NCI-H1105 treated with DMSO at 0.1 percent for 48 hours (cell line): Measurements from ENCODE around the gene TSPAN9.
A peak's percentile ranks its signal among the peaks of the same experiment; 100 is the strongest.

ENCODE experiments used
- DNase-seq: peaks from one replicate; lab custom pipeline; 2025; lab: John Stamatoyannopoulos, UW

The TSPAN9 gene

DNA sequence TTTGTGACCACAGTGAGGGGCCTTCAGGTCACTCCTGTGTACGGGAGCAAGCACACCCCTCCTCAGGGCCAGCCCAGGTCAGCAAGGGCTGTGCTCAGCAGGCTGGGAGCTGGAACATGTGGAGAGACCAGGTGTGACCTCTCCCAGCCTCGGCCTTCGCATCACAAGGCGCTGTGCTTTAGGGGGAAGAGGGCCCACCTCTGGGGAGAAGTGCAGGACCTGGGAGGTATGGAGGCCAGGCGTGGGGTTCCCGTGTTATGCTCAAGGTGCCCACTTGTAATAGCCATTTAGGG lies 219.2 kb downstream of the TSPAN9 start:
- DNase-seq = no peak

DNA sequence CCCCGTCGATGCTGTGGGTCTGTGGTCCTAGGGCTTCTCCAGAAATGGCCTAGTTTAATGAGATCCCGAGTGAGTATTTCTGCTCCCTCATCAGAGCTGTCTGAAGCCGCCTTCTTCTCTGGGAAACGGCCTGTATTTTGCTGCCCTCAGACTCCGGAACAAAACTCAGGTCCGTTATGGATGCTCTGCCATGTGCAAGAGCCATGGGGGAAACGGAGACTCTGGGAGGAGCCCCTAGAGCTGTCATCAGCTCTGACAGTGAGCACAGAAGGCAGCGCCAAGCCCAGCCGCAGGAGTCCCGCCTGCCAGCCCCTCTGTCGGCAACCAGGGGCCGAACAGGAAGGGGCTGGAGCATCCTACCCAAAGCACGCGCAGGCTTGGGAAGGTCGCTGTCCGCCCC lies 221.4 kb downstream of the TSPAN9 start:
- DNase-seq = no peak

DNA sequence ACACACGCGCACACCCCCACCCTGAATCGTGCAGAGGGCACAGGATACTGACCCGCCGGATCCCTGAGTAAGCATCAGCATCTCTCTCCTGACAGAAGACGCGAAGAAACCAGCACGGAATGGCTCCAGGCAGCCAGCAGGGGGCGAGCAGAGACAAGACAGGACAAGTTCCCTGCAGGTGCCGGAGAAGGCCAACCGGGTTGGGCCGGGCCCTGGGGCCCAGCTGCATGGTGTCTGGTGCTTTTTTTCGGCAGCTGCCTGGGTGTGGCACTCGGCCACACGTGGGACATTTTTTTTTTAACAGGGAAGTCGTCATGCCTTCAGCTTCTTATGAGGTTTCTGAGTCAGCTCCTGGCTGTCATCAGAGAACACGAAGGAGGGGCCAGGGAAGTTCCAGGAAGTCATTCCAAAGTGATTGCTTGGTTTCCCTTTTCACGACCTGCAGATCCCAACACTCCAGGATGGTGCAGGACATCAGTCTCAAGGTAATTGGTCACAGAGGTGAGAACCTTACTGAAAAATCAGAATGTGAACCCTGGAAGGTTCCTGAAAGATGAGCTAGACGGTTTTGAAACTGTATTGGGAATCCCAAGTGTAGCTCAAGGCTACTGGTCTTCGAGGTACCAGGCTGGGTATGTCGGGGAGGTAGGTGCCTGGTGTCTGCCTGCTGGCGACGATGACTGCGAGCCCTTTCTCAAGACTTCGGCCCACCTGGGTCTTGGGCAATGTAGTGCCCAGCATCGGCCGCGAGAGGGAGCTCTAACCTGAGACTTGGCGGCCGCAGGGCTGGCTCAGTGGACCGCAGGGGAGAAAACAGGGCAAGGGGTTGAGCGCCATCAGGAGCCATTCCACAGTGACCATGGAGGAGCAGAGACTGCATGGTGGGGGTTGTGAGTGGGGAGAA lies 223.0 kb downstream of the TSPAN9 start:
- peak; percentile 80 for DNase-seq

DNA sequence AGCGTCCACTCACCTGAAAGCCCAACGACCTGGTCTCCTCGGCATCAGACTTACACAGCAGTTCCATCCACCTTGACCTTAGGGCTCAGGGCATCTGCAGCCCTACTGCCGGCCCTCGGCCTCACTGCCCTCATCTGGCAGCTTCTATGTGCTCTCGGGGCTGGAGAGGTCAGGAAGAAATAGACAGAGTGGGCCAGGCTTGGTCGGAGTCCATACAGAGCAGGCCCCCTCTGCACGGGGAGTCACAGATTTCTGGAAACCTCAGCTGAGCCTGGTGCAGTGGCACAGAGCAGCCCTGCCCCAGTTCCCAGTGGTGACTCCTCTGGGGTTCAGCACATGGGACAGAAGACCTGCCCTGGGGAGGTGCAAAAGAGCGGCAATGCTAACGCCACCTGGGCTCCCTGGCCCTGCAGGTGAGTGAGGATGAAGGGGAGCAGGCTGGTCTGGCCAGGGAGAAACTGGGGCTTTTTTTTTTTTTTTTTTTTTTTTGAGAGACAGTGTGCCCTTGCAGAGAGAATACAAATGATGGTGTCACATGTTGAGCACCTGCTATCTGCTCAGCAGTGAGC lies 223.7 kb downstream of the TSPAN9 start:
- no peak for DNase-seq

DNA sequence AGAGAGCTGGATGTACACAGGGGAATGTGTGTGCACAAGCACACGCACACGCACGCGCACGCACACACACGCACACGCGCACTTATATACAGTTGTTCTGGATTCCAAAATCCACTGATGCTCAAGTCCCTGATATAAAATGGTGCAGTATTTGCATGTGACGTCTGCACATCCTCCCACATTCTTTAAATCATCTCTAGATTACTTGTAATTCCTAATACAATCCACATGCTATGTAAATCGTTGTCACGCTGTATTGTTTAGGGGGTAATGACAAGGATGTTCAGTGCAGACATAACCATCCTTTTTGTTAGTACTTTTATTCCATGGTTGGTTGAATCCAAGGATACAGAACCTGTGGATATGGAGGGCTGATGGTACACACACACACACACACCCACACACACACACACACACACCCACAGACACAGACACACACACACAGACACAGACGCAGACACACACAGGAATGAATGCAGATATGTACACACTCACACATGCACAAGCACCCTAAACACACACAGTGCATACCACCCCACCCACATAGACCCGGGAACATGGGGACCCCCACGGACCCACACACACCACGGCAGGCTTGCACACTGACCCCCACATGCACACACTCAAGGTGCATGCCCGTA lies 225.3 kb downstream of the TSPAN9 start:
- no peak for DNase-seq

DNA sequence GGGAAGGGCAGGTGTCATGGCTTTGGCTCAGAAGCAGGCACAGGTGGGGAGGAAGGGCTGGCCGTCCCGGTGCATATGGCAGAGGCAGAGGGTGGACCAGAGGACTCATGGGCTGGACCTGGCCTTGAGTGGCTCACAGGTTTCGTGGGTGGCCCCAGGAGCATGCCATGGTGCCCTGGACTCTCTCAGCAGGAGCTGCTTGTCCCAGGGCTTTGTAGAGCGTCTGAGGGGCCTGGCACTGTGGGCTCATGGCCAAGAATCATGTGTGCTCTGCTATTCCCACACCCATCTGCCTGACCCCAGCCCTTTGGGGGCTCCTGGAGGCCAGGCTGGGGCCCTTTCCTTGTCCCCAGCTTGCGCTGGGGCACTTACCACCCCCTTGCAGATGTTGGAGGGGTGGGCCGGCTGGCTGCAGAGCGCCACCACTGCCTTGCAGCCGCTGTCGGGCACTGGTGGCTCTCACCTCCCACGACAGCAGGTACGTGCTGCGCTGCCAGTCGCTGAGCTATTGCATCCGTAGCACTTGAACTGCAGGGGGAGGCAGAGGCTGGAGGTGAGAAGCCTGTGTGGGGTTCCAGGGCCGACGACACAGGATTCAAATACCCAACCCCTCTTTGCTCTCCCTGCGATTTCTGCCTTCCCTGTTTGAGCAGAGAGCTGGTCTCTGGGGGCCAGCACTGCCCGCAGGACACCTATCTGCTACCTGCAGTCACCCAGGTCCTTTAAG lies 226.4 kb downstream of the TSPAN9 start:
- DNase-seq = no peak

DNA sequence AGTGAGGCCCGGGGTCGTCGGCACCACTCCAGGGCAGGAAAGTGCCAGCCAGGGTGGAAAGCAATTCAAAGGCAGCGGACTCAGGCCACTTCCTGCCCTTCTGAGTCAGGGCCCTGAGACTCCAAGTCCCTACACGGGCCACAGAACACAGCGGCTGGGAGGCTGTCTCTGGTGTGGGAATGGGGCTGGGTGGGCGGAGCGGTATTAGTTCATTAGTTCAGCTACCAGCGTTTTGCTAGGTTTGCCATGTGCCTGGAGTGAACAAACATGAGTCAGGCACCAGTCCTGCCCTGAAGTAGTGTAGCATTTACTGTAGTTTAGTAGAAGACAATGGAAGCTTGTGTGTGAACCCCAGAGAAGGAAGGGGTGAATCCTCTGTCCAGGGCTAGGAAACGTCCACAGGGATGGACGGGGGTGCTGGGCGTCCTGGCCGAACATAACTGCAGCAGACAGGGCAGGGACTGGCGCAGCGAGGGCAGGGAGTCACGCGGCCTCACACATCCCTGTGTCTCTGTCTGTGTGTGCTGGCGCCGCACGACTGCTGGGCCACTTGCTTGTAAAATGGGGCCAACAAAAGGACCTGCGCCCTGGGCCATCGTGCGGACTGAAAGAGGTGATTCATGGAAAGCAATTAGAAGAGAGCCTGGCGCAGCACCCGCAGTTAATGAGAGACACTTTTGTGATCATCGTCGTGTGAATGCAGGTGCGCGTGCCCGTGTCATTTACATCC lies 227.4 kb downstream of the TSPAN9 start:
- DNase-seq = no peak

DNA sequence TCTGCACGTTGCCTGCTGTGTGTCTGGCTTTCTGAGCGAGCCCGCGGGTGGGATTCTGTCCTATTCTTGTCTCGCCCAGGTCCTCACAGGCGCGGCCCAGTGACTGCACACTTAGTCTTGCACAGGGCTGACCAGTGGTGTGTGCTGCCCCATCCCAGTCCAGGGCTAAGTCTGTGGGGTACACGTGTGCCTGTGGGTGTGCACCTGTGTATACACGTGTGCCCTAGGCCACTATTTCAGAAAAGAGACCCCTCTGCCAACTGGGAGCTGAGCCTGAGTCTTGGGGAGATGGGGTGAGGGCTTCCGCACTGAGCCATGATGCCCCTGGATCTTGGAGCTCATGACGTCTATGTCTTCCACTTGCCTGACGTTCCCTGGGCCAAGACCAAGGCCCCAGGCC lies 228.3 kb downstream of the TSPAN9 start:
- no peak for DNase-seq

DNA sequence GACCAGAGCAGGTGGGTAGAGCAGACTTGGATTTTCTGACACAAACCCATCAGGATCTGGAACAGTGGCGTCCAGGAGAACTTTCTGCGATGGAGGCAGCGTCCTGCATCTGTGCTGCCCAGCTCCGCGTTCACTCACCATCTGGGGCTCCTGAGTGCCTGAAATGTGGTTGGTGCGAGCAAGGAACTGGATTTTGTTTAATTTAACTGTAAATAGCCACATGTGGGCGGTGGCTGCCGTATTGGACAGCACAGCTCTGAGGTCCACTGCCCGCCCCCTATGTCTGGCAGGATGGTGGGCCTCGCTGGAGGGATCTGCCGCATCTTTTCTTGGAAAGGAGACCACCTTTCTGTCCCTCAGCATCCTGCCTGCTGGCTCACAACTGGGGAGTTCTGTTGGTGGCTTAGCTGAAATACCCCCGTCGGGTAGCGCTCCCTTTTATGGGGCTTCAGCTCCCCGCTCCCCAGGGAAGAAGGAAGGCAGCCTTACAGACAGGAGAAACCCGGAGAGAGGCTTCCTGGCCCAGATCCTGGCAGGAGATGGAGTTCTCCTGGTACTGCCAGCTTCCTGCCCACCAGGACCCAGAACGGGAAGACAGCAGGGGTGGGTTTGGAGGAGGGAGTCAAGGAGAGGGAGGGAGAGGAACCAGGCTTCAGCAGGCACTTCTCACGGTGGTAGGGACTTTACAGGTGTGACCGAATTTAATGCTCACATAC lies 228.9 kb downstream of the TSPAN9 start:
- DNase-seq = no peak

DNA sequence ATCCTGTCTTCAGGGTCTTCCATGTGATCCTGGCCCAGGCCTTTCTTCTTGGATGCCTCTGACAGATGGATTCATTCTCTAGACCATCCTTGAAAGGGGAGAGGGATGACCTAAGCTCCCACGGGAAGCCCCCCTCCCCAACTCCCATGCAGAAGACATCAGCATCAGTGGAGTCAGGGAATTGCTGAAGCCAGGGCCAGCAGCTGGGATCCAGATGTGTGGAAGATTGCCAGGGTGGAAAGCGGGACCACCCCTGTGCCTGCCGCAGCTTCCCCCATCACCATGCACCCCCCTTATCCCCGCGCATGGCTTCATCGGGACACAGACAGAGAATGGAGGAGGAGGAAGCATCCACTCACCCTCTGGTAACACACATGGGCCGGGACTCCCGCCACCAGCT lies 230.2 kb downstream of the TSPAN9 start:
- DNase-seq = no peak

DNA sequence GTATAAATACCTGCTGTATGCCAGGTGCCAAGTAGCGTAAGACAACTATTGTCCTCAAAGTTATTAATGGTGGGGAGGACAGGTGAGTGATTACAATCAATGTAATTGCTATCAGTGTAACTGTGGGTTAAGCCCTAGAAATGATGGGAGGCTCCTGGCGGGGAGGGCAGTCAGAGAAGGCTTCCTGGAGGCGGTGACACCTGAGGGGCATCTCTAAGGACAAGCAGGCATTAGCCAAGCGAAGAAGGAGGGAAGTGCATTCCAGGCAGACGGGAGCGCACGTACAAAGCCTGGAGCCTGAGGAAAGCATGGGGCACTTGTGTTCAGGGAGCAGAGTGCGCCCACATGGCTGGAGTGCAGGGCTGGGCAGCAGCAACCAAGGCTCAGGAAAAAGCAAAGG lies 230.9 kb downstream of the TSPAN9 start:
- DNase-seq = no peak

DNA sequence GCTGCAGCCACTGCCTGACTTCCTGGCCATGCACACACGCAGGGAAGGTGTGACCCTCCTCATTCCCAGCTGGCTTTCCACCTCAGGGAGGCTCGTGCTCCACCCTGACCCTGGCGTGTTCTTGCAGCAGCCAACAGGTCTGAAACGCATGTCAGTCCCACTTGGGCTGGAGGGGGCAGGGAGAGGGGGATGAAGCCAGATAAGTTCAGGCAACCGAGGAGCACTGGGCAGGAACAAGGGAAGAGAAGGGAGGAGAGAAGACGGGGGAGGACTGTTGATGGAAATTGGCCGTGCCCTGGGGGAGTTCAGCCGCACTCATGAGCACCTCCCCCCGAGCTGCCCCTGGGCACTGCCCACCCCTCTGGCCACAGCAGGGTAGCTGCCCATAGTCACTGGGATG lies 231.4 kb downstream of the TSPAN9 start:
- DNase-seq = no peak

DNA sequence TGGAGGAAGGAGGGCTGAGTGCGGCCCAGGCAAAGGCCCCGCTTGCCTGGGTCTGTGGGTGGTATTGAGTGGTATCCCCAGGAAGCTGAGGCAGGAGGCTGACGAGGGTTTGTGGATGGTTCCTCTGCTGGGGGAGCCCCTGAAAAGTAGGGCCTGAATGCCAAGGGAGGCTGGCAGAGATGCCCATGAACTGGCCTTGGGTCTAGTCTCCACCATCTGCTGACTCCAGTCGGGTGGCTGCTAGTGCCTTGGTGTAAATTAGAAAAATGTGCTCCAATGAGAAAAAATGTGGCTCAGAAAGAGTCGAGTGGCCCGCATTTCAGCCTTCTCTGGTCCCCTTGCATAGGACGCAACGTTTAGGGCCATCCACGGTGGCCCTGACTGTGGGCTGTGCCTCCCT lies 232.6 kb downstream of the TSPAN9 start:
- DNase-seq = no peak

DNA sequence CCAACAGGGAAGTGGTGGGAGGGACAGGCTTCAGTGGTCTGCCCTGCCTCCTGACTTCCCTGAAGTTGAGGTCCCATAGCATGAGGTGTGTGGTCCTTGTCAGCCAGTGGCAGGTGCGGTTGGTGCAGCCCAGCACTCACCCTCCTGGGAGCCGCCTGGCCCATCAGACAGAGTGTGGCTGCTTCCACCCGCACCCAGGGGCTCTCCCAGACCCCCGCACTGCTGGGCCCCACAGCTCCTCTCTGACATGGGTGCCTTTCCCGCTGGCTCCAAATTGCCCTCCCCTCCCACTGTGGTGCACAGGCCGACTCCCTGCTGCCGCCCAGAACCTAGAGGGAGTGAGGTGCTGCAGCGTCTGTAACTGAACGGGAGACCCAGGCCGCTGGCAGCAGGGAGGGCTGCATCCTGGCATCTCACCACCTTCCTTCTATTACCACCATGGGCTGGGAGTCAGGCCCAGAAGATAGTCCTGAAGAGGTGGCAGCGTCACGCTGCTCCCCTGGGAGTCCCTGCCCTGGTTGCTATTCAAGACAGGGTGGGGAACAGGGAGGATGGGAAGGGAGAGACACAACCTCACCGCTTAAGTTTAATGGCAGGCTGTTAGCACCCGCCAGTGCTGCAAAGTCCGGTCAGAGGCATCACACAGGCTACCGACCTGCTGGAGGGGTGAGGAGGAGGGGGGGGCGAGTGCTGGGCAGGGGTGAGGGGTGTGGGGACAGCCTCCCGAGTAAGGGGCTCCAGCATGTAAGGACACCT lies 233.3 kb downstream of the TSPAN9 start:
- DNase-seq = no peak

DNA sequence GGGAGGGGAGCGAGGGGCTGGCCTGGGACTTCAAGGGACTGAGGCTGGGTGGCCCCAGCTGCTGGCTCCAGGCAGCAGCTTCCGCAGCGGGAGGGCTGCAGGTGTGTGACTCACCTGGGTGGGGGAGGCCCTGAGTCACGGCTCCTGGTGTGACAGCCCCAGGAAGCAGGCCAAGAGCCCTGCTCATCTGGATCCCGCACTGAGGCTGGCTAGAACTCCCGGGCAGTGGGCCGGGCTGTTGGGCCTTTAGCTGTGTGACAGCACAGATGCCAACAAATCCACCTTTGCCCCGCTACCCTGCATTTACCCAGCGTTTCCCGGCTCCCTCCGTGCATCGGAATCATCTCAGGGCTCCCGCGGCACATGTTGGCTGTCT lies 233.8 kb downstream of the TSPAN9 start:
- no peak for DNase-seq

DNA sequence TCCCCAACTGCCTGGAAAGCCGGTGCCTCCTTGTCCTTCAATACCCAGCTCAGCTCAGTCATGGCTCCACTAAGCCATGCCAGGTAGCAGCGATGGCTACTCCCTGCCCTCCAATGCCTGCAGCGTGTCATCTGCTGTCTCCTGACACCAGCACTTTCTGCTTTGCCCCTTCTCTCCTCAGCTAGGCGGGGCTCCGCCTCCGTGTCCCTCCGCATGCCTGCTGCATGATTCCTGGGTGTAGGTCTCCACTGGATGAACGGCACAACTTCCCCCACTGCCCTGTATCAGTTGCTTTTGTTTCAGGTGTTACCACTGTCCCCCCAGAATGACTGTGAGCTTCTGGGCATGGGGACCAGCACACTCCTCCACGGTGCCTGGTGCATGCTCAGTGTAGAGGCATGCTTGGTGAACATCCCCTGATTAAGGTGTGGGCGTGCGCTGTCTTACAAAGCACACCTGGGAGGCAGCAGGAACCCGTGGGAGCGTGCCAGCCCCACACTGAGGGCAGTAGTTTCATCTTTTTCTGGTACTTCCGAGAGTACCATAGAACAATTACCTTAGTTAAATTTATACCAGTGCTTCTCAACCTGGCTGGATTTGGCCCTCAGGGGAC lies 234.4 kb downstream of the TSPAN9 start:
- DNase-seq = no peak

DNA sequence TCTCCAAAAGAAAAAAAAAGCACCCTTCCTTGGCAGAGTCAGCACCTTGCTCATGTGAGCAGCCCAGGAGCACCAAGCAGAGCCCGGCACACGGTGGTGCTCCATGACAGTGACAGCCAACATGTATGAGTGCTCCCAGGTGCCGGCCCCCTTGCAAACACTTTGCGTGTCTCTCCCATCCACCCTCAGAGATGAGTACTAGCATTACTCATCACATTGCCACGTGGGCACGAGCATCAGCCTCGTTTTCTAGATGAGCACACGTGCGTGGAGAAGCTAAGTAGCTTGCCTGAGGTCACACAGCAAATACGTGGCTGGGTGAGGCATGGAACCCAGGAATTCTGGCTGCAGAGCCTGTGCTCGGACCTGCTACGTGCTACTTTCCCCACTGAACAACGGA lies 235.9 kb downstream of the TSPAN9 start:
- DNase-seq = no peak

DNA sequence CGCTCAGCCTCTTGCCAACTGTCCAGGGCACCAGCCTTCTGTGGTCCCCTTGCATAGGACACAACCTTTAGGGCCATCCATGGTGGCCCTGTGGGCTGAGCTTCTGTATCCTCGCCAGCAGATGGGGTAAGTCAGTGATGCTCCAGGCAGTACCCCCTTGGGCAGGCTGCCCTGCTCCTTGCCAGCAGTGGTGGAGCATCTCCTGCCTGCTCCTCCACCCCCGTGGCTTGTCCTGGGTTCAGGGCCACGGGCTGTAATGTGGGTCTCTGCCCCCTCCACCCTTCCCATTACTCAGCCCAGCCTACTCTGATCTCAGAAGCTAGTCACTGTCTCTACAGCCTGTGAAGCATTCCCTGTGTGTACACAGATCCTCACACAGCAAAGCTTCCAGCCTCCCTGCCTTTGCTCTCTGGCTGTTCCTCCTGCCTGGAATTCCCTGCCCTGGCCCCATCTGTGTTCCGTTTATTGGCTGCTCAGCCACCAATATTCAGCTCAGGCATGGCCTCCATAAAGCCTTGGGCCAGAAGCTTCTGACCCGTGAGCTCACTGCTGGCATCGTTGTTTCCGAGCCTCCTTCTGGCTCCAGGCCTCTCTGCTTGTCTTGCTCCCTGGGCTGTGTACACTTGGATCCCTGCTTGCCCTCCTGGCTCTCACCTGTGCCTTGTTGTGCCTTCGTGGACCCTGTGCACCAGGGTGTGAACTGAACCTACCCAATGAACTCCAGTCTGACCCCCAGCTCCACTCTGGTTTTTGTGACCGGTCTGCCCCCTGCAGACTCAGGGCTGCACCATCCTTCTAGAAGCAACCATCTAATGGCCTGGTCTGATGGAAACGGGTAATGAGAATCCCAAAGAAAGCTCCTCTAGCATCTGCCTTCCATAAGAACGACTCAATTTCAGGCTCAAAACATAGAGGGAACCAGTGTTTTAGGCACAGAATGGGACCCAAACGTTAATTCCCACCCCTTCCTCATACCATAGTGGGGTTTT lies 236.8 kb downstream of the TSPAN9 start:
- peak; percentile 66 for DNase-seq

DNA sequence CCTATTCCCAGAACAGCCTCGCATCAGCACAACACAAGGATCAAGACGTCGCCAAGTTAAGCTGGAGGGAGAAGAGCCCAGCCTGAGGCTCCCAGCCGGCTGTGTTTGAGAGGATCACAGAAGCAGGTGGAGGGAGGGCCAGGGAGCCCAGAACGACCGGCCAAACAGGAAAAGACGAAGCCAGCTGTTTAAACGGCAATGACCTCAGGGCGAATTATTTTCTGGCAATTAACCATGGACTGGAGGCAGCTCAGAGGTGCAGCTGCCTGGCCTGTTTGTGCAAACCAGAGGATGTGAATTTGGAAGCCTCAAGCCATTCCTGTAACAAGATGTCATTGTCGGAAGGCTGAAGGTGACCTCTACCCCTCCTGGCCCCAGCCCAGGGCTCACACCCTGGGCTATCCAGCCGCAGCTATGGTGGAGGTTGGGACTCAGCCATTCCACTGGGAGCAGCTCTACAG lies 238.1 kb downstream of the TSPAN9 start:
- DNase-seq = peak; percentile 91
